Caco-2 (cell line): Measurements from ENCODE around the gene UXS1. TPM values are rescaled to one million over a fixed set of nuclear protein-coding genes. Genes with fewer than 3 reads are reported as not detected.

Experiments
- BruUV-seq: library from RNA; stranded (reverse); fragments of 400-500 nt; replicated peaks from 2 replicates; lab custom pipeline; 2021; lab: Mats Ljungman, UMichigan
- CTCF ChIA-PET: fragments of 300-600 bp; sonication (Branson Sonifier 250); formaldehyde crosslinking; loops from one replicate; lab custom pipeline; 2022; ENCODE audit warnings: antibody characterized with exemption; lab: Charles Lee
- POLR2A ChIA-PET: fragments of 300-600 bp; sonication (Branson Sonifier 250); formaldehyde crosslinking; loops from one replicate; lab custom pipeline; 2022; ENCODE audit warnings: antibody characterized with exemption; lab: Charles Lee
- DNase-seq, 2 experiments: peaks; one replicate each; pipeline versions ENCODE4 v3.0.0 to v3.0.0-alpha.2; 2020 to 2022
- H3K27me3 ChIP-seq: replicated peaks from 2 replicates; pipeline ENCODE4 v1.6.0; 2011; ENCODE audit warnings: low read length; ENCODE audit not compliant: control insufficient read depth, insufficient read depth
- H3K36me3 ChIP-seq: 2 replicates; pipeline ENCODE4 v1.5.1; 2011; ENCODE audit warnings: low read length; ENCODE audit not compliant: control insufficient read depth, insufficient read depth
- H3K4me1 ChIP-seq: fragments of 250-450 bp; sonication (Bioruptor Pico); 2 replicates; pipeline ENCODE4 v1.5.1; 2020; ENCODE audit warnings: mild to moderate bottlenecking
- H3K4me3 ChIP-seq: 2 replicates; pipeline ENCODE4 v1.5.1; 2011; ENCODE audit warnings: low read depth, mild to moderate bottlenecking, control low read depth, low read length
- H3K9me3 ChIP-seq: fragments of 250-450 bp; sonication (Bioruptor Pico); 2 replicates; pipeline ENCODE4 v1.5.1; 2020; ENCODE audit warnings: mild to moderate bottlenecking, moderate library complexity
- H3K27ac Mint-ChIP-seq: one replicate; pipeline ENCODE4 v1.8.0; 2022; ENCODE audit warnings: mixed read lengths; ENCODE audit not compliant: unreplicated experiment
- H3K27me3 Mint-ChIP-seq: one replicate; pipeline ENCODE4 v1.8.0; 2022; ENCODE audit warnings: mixed read lengths; ENCODE audit not compliant: insufficient read depth, unreplicated experiment
- H3K36me3 Mint-ChIP-seq: one replicate; pipeline ENCODE4 v1.8.0; 2022; ENCODE audit warnings: mild to moderate bottlenecking, mixed read lengths; ENCODE audit not compliant: insufficient read depth, unreplicated experiment
- H3K4me1 Mint-ChIP-seq: one replicate; pipeline ENCODE4 v1.8.0; 2022; ENCODE audit warnings: low read depth, mixed read lengths; ENCODE audit not compliant: unreplicated experiment
- H3K4me3 Mint-ChIP-seq: one replicate; pipeline ENCODE4 v1.8.0; 2022; ENCODE audit warnings: mild to moderate bottlenecking, moderate library complexity, mixed read lengths; ENCODE audit not compliant: unreplicated experiment
- H3K9me3 Mint-ChIP-seq: one replicate; pipeline ENCODE4 v1.8.0; 2022; ENCODE audit warnings: mixed read lengths; ENCODE audit not compliant: unreplicated experiment
- intact Hi-C: fragments of 100-400 bp; cut with micrococcal nuclease; formaldehyde crosslinking; loops from one replicate; pipeline ENCODE4 v1.10.0; 2022; ENCODE audit not compliant: unreplicated experiment
- total RNA-seq: library from RNA; stranded (reverse); gene quantifications from 2 replicates; pipeline ENCODE4 v1.2.3, GENCODE V29; 2022
- TF ChIP-seq, protein P1 (sequence below), 2 experiments: fragments of 200-600 bp in 1 of 2; IDR thresholded peaks; 1 replicate in 1 of 2; 2 replicates in 1 of 2; pipeline versions ENCODE4 v1.5.1 to v1.8.0; 2011 to 2022; ENCODE audit warnings: antibody characterized with exemption in 1 of 2, control low read depth in 1 of 2, inconsistent platforms in 1 of 2, low read depth in 1 of 2, low read length in 1 of 2, mild to moderate bottlenecking in 1 of 2, moderate library complexity in 1 of 2; ENCODE audit not compliant: insufficient read depth in 1 of 2, severe bottlenecking in 1 of 2, unreplicated experiment in 1 of 2

The UXS1 gene
- total RNA-seq, 1 experiment from 2014 or later, result 72.7 TPM

DNA sequence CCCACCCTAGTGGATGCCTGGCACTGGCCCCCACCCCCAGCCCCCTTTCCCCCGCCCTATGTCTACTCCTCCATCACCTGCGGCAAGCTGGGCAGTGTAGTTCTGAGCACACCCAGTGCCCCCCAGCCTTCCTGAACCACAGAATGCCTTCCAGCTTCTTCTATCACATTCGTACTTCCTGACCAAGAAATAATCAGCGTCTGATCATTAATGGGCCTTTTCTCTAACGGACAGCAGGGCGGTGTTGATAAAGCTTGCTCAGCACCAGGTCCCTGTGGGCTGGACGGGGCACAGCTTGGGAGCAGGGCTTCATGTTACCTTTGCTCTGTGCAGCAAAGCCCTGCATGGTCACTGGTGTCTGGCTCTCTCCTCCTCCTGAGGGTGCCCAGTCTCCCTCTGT, 15.4 kb downstream of the UXS1 start:
- TF ChIP-seq, protein P1, sequence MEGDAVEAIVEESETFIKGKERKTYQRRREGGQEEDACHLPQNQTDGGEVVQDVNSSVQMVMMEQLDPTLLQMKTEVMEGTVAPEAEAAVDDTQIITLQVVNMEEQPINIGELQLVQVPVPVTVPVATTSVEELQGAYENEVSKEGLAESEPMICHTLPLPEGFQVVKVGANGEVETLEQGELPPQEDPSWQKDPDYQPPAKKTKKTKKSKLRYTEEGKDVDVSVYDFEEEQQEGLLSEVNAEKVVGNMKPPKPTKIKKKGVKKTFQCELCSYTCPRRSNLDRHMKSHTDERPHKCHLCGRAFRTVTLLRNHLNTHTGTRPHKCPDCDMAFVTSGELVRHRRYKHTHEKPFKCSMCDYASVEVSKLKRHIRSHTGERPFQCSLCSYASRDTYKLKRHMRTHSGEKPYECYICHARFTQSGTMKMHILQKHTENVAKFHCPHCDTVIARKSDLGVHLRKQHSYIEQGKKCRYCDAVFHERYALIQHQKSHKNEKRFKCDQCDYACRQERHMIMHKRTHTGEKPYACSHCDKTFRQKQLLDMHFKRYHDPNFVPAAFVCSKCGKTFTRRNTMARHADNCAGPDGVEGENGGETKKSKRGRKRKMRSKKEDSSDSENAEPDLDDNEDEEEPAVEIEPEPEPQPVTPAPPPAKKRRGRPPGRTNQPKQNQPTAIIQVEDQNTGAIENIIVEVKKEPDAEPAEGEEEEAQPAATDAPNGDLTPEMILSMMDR (IDR thresholded peaks at IDR 0.05; ENCODE audit: insufficient read depth in 1 of 2, low read depth in 1 of 2, low read length in 1 of 2, severe bottlenecking in 1 of 2, unreplicated experiment in 1 of 2), result no peak
- POLR2A ChIA-PET, result no interaction called here
- Mint-ChIP-seq H3K9me3 (no peaks in the 10 kb centered on the region), H3K27ac (no peak overlapping the region), H3K4me1 (peaks cover 18% of the 10 kb centered on the region), H3K36me3 (peaks cover 12% of the 10 kb centered on the region), H3K4me3 (no peak overlapping the region), H3K27me3 (no peaks in the 10 kb centered on the region)
- peaks cover 27% of the 10 kb centered on the region for H3K4me1 ChIP-seq
- CTCF ChIA-PET, result no interaction called here
- no peaks in the 10 kb centered on the region for H3K27me3 ChIP-seq
- H3K4me3 ChIP-seq, result no peak overlapping the region
- intact Hi-C loops, result no loop called here
- no peaks in the 10 kb centered on the region for H3K9me3 ChIP-seq
- peaks cover 2% of the 10 kb centered on the region for H3K36me3 ChIP-seq
- no TSS peak for BruUV-seq
- no peak for DNase-seq

DNA sequence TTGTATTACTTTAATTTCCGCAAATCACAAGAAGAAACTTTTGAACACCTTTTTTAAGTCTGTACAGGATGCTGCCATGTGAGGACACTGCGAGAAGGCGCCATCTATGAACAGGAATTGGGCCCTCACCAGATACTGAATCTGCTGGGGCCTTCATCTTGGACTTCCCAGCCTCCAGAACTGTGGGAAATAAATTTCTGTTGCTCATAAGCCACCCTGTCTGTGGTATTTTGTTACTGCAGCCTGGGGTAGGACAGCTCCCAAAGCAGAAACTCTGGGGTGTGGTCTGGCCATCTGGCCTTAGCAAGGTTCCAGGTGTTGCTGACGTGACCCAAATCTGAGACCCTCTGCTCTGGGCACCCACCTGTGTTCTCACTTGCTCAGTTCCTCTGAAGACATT, 16.5 kb downstream of the UXS1 start:
- H3K36me3 ChIP-seq, result peaks cover 2% of the 10 kb centered on the region
- POLR2A ChIA-PET, result no interaction called here
- H3K4me3 ChIP-seq, result no peak overlapping the region
- CTCF ChIA-PET, result no interaction called here
- no peaks in the 10 kb centered on the region for H3K9me3 ChIP-seq
- H3K4me1 ChIP-seq, result peaks cover 27% of the 10 kb centered on the region
- TF ChIP-seq, protein P1 (IDR thresholded peaks at IDR 0.05; ENCODE audit: insufficient read depth in 1 of 2, low read depth in 1 of 2, low read length in 1 of 2, severe bottlenecking in 1 of 2, unreplicated experiment in 1 of 2), result no peak
- no peaks in the 10 kb centered on the region for H3K27me3 Mint-ChIP-seq
- H3K27ac Mint-ChIP-seq, result no peak overlapping the region
- no peak for DNase-seq
- H3K4me3 Mint-ChIP-seq, result no peak overlapping the region
- H3K9me3 Mint-ChIP-seq, result no peaks in the 10 kb centered on the region
- no peaks in the 10 kb centered on the region for H3K27me3 ChIP-seq
- H3K36me3 Mint-ChIP-seq, result peaks cover 12% of the 10 kb centered on the region
- intact Hi-C loops, result no loop called here
- BruUV-seq, result no TSS peak
- H3K4me1 Mint-ChIP-seq, result peaks cover 18% of the 10 kb centered on the region

DNA sequence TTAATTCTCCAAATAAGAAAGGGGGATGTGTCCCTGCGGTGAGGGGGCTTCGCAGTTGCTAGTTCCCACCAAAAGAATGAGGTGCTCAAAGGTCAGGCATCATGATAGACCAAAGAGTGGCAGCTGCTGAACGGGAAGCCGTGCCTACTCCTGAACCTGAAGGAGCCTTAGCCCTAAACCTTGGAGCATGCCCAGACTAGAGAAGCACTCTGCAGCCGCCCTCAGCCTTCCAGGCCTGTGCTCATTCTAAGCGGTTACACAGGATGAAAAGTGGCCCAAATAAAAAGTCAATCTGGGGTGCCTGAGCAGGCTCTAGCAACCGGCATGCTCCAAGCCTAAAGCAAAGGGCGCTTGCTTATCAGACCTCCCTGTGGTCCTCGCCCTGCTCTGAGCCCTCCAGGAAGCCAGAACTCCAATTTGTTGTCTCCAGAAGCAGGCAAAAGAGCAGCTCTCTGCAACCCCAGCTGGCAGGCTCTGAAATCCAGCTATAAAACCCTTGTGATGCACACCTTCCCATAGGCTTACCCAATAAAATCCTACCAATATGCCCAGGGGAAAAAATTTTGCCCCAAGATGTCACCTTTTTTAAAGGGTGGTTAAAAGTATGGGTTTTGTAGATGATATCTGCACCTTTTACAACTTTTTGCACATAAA, 17.5 kb downstream of the UXS1 start:
- no peaks in the 10 kb centered on the region for H3K9me3 Mint-ChIP-seq
- no peak overlapping the region for H3K4me3 Mint-ChIP-seq
- peaks cover 8% of the 10 kb centered on the region for H3K36me3 Mint-ChIP-seq
- TF ChIP-seq, protein P1 (IDR thresholded peaks at IDR 0.05; ENCODE audit: insufficient read depth in 1 of 2, low read depth in 1 of 2, low read length in 1 of 2, severe bottlenecking in 1 of 2, unreplicated experiment in 1 of 2), result no peak
- BruUV-seq, result no TSS peak
- CTCF ChIA-PET, result no interaction called here
- Histone ChIP-seq H3K36me3 (peaks cover 2% of the 10 kb centered on the region; the same call in 1 of the 2 replicates), H3K4me3 (no peak overlapping the region), H3K9me3 (no peaks in the 10 kb centered on the region), H3K27me3 (no peaks in the 10 kb centered on the region), H3K4me1 (peaks cover 24% of the 10 kb centered on the region)
- POLR2A ChIA-PET, result no interaction called here
- intact Hi-C loops, result no loop called here
- peaks cover 18% of the 10 kb centered on the region for H3K4me1 Mint-ChIP-seq
- DNase-seq, result no peak
- H3K27me3 Mint-ChIP-seq, result no peaks in the 10 kb centered on the region
- peak overlapping the region; percentile 17 for H3K27ac Mint-ChIP-seq
